HT-29 (cell line): ENCODE data around the gene TMEM11. TPM values are rescaled to one million over a fixed set of nuclear protein-coding genes. Genes with fewer than 3 reads are reported as not detected.

Experiments
- DNase-seq: peaks from one replicate; pipeline ENCODE4 v3.0.0-alpha.2; 2015; ENCODE audit warnings: low spot score
- small RNA-seq: library from RNA; depleted of rRNA; stranded (forward); fragments of <200 nt; gene quantifications from one replicate; pipeline ENCODE3, GENCODE V24; 2014
- total RNA-seq: library from RNA; depleted of rRNA; stranded (reverse); fragments of >200 nt; shearing (Covaris generic); gene quantifications from 2 replicates; pipeline ENCODE4 v1.2.3, GENCODE V29; 2014; rRNA removed

TMEM11 gene
- total RNA-seq, 1 experiment from 2014 or later = 34.1 TPM

- DNase-seq = no peak
Measured at GRCh38 chr17:21163101-21163500, 50.9 kb downstream of the TMEM11 start.

DNA sequence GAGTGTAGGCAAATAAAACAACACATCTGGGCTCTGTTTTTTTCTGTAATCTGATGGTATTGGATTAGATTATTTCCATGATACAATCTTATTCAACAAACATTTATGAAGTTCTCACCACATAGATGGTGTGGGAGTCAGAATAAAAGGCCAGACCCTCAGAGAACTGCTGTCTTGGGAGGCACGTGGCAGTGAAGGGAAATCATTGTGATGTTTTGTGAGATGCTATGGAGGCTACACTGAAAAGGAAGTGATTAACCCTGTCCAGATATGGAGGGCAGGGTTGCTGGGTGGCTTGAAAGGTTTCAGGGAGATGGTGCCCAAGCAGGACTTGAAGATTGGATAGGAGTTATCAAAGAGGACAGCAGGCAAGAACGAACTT is 51.6 kb downstream of the TMEM11 start:
- DNase-seq = no peak

- DNase-seq = no peak
Measured at GRCh38 chr17:21161498-21162393, 52.2 kb downstream of the TMEM11 start.

DNA sequence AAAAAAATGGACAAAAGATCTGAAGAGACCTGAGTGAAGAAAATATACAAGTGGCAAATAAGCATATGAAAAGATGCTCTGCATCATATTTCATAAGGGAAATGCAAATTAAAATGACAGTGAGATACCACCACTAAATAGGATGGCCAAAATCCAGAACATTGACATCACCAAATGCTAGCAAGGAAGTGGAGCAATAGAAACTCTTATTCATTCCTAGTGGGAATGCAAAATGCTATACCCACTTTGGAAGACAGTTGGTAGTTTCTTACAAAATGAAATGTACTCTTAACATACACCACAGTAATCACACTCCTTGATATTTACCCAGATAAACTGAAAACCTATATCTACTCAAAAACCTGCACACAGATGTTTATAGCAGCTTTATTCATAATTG is 53.6 kb downstream of the TMEM11 start:
- DNase-seq = no peak

DNA sequence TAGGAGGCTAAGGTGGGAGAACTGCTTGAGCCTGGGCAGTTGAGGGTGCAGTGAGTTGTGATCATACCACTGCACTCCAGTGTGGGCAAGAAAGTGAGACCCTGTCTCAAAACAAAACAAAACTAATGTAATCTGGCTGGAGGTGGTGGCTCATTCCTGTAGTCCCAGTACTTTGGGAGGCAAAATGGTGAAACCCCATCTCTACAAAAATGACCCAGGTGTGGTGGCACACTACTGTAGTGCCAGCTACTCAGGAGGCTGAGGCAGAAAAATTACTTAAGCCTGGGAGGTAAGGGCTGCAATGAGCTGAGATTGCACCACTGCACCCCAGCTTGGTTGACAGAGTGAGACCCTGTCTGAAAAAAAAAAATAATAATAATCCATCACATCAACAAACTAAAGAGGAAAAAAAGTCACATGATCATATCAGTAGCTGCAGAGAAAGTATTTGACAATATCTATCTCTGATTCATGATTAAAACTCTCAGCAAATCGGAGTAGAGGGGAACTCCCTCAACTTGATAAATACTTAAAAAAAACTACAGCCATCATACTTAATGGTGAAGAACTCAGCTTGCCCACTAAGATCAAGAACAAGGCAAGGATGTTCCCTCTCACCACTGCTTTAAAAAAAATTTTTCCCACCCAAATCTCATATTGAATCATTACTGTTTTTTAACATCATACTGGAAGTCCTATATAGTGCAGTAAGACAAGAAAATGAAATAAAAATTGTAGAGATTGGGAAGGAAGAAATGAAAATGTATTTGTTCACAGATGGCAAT is 56.2 kb downstream of the TMEM11 start:
- no peak for DNase-seq

GRCh38 chr17:21152731-21153130 is 61.2 kb downstream of the TMEM11 start:
- DNase-seq = no peak

- no peak for DNase-seq
Measured at GRCh38 chr17:21149621-21150020, 64.3 kb downstream of the TMEM11 start.

Small RNA genes within 50 kb of the gene (small RNA-seq; reads per million reads assigned to genes)
- not detected for gene RN7SL426P

Other genes starting within 250 kb of the TMEM11 start
- gene USP22, start 171.2 kb downstream of the TMEM11 start, total RNA-seq = 94.3 and 110 TPM in 2 replicates
- gene DHRS7B, start 87.2 kb downstream of the TMEM11 start, total RNA-seq = 24.5 and 26.9 TPM in 2 replicates
- gene NATD1, start 39.2 kb upstream of the TMEM11 start, total RNA-seq = 0.97 and 1.1 TPM in 2 replicates
- 65.0 and 89.9 TPM in 2 replicates for gene MAP2K3, start 70.5 kb upstream of the TMEM11 start, total RNA-seq
- not detected in 2 replicates for gene KCNJ12, start 162.2 kb upstream of the TMEM11 start, total RNA-seq